Nephron (organoid): ENCODE results near the gene BRSK2.

Experiments used
- H3K27ac Mint-ChIP-seq, 3 experiments: 2 replicates each; pipeline ENCODE4 v1.8.0; 2020; ENCODE audit warnings: mixed read lengths in 3 of 3, mild to moderate bottlenecking in 2 of 3, moderate library complexity in 1 of 3
- H3K27me3 Mint-ChIP-seq: 2 replicates; pipeline ENCODE4 v1.8.0; 2021; ENCODE audit warnings: low read depth, mild to moderate bottlenecking, moderate library complexity, mixed read lengths
- H3K36me3 Mint-ChIP-seq: 2 replicates; pipeline ENCODE4 v1.8.0; 2020; ENCODE audit warnings: low read depth, mixed read lengths
- H3K4me1 Mint-ChIP-seq: 2 replicates; pipeline ENCODE4 v1.8.0; 2020; ENCODE audit warnings: mixed read lengths
- H3K4me3 Mint-ChIP-seq, 3 experiments: 2 replicates each; pipeline ENCODE4 v1.8.0; 2020; ENCODE audit warnings: mild to moderate bottlenecking in 3 of 3, mixed read lengths in 3 of 3, moderate library complexity in 2 of 3
- H3K9me3 Mint-ChIP-seq: 2 replicates; pipeline ENCODE4 v1.8.0; 2020; ENCODE audit warnings: mixed read lengths
- TF ChIP-seq, protein P1 (sequence below), 3 experiments: fragments of 200-600 bp; sonication (generic); IDR thresholded peaks; one replicate each; pipeline ENCODE4 v1.5.0; 2021; ENCODE audit warnings: antibody characterized with exemption in 3 of 3; ENCODE audit not compliant: unreplicated experiment in 3 of 3

Gene BRSK2

DNA sequence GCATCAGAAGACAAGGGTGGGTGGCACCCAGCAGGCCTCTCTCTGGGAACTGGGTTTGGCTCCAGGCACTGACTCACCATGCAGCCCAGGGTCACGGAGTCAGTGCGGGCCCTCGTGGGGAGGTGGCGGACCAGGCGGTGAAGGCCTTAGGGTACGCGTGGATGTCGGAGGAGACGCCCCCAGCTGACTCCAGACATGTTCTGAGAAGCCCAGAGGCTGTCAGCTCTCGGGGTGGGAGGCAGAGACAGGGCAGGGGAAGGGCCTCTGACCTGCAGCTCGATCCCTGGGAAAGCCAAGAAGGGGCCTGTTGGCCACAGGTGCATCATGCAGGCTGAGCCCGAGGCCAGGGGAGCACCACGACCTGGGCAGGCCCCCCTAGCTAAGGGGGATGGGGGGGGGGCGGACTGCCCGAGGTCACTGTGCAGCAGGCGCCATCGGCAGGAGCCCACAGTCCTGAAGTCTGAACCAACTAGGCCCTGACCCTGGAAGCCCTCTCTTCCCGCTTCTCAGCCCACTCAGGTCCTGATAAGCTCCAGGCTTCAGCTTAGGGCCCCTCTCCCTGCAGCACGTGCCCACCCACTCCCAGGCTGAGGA is 78.8 kb downstream of the BRSK2 start:
- H3K4me1 Mint-ChIP-seq = peaks cover 5% of the 10 kb centered on the region

DNA sequence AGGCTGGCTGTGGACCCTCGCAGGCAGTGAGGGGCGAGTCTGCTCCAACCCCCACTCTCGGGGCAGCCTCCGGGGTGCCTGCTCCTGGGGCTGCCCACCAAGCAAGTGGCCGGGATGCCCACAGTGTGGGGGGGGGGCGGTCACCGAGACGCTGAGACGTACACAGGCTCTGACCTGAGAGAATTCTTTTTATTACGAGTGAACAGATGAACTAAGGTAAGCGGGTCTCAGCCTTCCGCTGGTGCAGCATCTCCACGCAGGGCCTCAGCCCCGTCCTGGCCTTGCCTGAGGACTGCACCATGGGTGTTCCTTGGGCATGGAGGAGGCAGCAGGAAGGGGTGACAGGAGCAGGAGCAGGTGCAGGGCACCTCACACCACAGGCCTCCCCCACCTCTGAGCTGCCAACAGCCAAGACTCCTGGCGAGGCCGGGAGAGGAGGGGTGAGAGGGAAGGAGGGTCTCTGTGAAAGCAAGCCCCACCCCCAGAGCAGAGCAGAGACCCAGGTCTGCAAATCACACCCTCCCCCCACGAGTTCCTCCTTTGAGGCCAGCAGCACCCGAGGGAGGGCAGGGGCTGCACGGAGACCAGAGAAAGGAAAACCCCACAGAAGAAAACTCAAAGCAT is 79.7 kb downstream of the BRSK2 start:
- Mint-ChIP-seq H3K9me3 (no peaks in the 10 kb centered on the region), H3K4me1 (peaks cover 5% of the 10 kb centered on the region)
- TF ChIP-seq, protein P1, sequence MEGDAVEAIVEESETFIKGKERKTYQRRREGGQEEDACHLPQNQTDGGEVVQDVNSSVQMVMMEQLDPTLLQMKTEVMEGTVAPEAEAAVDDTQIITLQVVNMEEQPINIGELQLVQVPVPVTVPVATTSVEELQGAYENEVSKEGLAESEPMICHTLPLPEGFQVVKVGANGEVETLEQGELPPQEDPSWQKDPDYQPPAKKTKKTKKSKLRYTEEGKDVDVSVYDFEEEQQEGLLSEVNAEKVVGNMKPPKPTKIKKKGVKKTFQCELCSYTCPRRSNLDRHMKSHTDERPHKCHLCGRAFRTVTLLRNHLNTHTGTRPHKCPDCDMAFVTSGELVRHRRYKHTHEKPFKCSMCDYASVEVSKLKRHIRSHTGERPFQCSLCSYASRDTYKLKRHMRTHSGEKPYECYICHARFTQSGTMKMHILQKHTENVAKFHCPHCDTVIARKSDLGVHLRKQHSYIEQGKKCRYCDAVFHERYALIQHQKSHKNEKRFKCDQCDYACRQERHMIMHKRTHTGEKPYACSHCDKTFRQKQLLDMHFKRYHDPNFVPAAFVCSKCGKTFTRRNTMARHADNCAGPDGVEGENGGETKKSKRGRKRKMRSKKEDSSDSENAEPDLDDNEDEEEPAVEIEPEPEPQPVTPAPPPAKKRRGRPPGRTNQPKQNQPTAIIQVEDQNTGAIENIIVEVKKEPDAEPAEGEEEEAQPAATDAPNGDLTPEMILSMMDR (IDR thresholded peaks at IDR 0.05; ENCODE audit: unreplicated experiment in 3 of 3) = no peak

More for the DNA sequence above, 78.8 kb downstream of the BRSK2 start:
- Mint-ChIP-seq H3K4me3 (no peak overlapping the region), H3K9me3 (no peaks in the 10 kb centered on the region), H3K36me3 (peaks cover 6% of the 10 kb centered on the region), H3K27ac (no peak overlapping the region), H3K27me3 (peaks cover 4% of the 10 kb centered on the region)
- TF ChIP-seq, protein P1 (IDR thresholded peaks at IDR 0.05; ENCODE audit: unreplicated experiment in 3 of 3) = no peak

DNA sequence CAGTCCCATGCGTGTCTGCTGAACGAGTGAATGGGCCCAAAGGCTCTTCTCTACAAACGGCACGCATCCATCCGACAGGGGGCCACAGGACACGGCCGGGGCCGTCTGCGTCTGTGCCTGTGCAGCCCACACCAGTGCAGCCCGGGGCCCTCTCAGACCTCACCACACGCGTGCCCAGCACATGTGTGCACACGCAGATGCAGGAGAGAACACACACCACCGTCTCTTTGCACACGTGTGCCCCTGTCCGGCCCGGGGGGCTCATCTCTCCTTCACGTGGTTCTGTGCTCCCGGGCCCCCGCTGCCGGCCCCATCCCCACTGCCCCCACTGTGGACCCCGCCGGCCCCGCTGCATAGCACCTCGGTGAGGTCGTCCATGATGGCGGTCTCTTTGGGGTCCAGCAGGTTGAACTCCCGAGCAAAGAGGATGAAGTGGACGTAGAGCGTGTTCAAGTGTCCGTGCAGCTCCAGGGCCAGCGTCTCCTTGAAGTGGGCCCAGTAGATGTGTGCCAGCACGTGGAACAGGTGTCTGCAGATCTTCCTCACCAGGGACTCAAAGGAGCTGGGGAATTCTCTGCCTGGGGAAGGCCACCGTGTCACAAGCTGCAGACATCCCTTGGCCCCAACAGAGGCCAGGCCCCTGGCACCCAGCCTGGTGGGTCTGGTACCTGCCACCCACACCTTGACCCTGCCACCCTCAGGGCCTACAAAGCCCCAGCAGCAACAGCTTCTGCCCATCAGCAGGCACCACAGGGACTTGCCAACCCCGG is 80.4 kb downstream of the BRSK2 start:
- peaks cover 5% of the 10 kb centered on the region for H3K4me1 Mint-ChIP-seq
- no peak overlapping the region for H3K27ac Mint-ChIP-seq
- peaks cover 4% of the 10 kb centered on the region for H3K27me3 Mint-ChIP-seq
- no peaks in the 10 kb centered on the region for H3K9me3 Mint-ChIP-seq
- peaks cover 16% of the 10 kb centered on the region for H3K36me3 Mint-ChIP-seq
- H3K4me3 Mint-ChIP-seq = no peak overlapping the region
- TF ChIP-seq, protein P1 (IDR thresholded peaks at IDR 0.05; ENCODE audit: unreplicated experiment in 3 of 3) = no peak

More for the DNA sequence above, 79.7 kb downstream of the BRSK2 start:
- H3K4me3 Mint-ChIP-seq = no peak overlapping the region
- no peak overlapping the region for H3K27ac Mint-ChIP-seq
- H3K36me3 Mint-ChIP-seq = peaks cover 11% of the 10 kb centered on the region
- H3K27me3 Mint-ChIP-seq = peaks cover 4% of the 10 kb centered on the region

DNA sequence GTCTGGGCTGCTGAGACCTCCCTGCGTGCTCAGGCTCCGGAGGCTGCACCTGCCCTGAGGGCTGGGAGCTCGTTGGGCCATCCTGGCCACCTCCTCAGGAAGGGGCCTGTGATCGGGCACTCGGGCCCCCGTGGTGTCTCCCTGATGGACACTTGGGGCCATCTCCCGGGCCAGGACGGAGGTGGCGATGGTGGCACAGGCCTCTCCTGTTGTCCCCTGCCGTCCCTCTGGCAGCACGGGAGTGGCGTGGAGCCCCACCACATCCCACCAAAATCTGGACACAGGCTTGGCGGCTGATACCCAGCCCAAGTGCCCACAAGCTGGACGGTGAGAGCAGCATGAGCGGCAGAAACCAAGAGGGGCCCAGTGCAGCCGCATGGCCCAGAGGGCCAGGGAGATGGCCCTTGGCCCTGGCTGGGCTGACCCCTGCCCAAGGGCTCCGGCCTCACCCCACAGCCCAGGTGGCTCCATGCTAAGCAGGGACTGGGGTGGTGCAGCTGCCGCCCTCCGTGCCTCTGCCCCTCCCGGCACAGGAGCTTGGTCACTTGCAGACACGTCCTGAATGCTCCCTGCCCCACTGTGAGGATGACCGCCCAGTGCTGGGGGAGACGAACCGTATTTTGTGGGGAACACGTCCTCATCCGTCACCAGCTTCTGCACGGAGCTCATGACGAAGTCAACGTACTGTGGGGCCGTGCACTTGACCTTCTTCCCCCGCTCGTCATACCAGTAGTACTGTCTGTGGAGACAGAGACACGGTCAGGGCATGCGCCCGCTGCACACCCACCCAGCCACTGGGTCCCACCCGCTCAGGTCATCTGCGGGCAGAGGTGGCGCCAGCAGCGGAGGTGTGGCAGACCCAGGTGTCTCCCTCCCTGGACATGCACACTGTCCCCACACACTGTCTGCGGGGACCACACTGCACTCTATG is 81.2 kb downstream of the BRSK2 start:
- H3K27me3 Mint-ChIP-seq = no peaks in the 10 kb centered on the region
- H3K4me3 Mint-ChIP-seq = no peak overlapping the region
- H3K4me1 Mint-ChIP-seq = peaks cover 5% of the 10 kb centered on the region
- TF ChIP-seq, protein P1 (IDR thresholded peaks at IDR 0.05; ENCODE audit: unreplicated experiment in 3 of 3) = no peak
- no peak overlapping the region for H3K27ac Mint-ChIP-seq
- peaks cover 17% of the 10 kb centered on the region for H3K36me3 Mint-ChIP-seq
- H3K9me3 Mint-ChIP-seq = no peaks in the 10 kb centered on the region

DNA sequence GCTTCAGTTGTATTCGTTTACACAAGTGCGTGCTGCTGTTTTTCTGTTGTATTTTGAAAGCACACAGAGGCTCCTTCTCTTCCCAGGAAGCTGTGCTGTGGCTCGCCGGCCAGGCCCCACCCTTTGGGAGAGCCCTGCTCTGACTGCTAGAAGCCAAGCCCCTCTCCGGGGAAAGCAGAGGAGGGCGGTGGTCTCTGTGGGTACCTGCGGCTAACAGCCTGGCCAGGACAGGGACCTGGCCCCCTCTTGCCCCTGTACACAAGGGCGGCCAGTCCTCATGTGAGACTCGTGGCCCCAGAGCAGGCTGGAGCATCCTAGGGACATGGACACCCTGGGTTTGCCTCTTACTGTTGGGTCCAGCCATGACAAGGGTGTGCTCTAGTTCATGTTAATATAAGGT is 82.0 kb downstream of the BRSK2 start:
- TF ChIP-seq, protein P1 (IDR thresholded peaks at IDR 0.05; ENCODE audit: unreplicated experiment in 3 of 3) = no peak
- peaks cover 5% of the 10 kb centered on the region for H3K4me1 Mint-ChIP-seq
- peaks cover 23% of the 10 kb centered on the region for H3K36me3 Mint-ChIP-seq
- H3K27ac Mint-ChIP-seq = no peak overlapping the region
- H3K4me3 Mint-ChIP-seq = no peak overlapping the region
- no peaks in the 10 kb centered on the region for H3K9me3 Mint-ChIP-seq
- H3K27me3 Mint-ChIP-seq = no peaks in the 10 kb centered on the region
